OCI-LY1 (cell line): Measurements from ENCODE around the gene ZFP14.

ENCODE experiments used
- H2AFZ ChIP-seq: fragments of 200-600 bp; sonication (generic), shearing (Covaris generic); 2 replicates; pipeline ENCODE4 v1.6.0; 2014; ENCODE audit warnings: antibody characterized with exemption, mild to moderate bottlenecking, low read length
- H3F3A ChIP-seq: fragments of 200-600 bp; sonication (generic), shearing (Covaris generic); 2 replicates; pipeline ENCODE4 v1.6.0; 2014; ENCODE audit warnings: mild to moderate bottlenecking, antibody characterized with exemption, low read length, moderate library complexity; ENCODE audit not compliant: insufficient read depth
- H3K27ac ChIP-seq: fragments of 200-600 bp; sonication (generic); 2 replicates; pipeline ENCODE4 v1.5.1; 2014; ENCODE audit warnings: low read length, mixed run types, mild to moderate bottlenecking, low read depth; ENCODE audit not compliant: poor library complexity, severe bottlenecking
- H3K27me3 ChIP-seq: fragments of 200-600 bp; sonication (generic); 2 replicates; pipeline ENCODE4 v1.6.0; 2014; ENCODE audit warnings: antibody characterized with exemption, mild to moderate bottlenecking, low read length, moderate library complexity; ENCODE audit not compliant: insufficient read depth
- H3K36me3 ChIP-seq: fragments of 200-600 bp; sonication (generic); 2 replicates; pipeline ENCODE4 v1.6.1; 2014; ENCODE audit warnings: mild to moderate bottlenecking, antibody characterized with exemption, low read length, moderate library complexity, mixed read lengths; ENCODE audit not compliant: insufficient read depth
- H3K4me1 ChIP-seq: fragments of 200-600 bp; sonication (generic); 2 replicates; pipeline ENCODE4 v1.5.1; 2014; ENCODE audit warnings: mild to moderate bottlenecking, low read length, moderate library complexity; ENCODE audit not compliant: insufficient read depth, severe bottlenecking
- H3K4me2 ChIP-seq: fragments of 200-600 bp; sonication (generic), shearing (Covaris generic); 2 replicates; pipeline ENCODE4 v1.6.1; 2014; ENCODE audit warnings: low read length
- H3K4me3 ChIP-seq: fragments of 200-600 bp; sonication (generic); 2 replicates; pipeline ENCODE4 v1.5.1; 2014; ENCODE audit warnings: low read length, low read depth, mild to moderate bottlenecking, mixed read lengths; ENCODE audit not compliant: poor library complexity, severe bottlenecking
- H3K79me2 ChIP-seq: fragments of 200-600 bp; shearing (Covaris generic); 2 replicates; pipeline ENCODE4 v1.6.1; 2016; ENCODE audit warnings: mixed run types, low read length, mixed read lengths; ENCODE audit not compliant: insufficient read depth
- H3K9ac ChIP-seq: fragments of 200-600 bp; sonication (generic), shearing (Covaris generic); 2 replicates; pipeline ENCODE4 v1.6.1; 2014; ENCODE audit warnings: mild to moderate bottlenecking, low read length, mixed read lengths
- H3K9me2 ChIP-seq: fragments of 200-600 bp; sonication (generic), shearing (Covaris generic); 2 replicates; pipeline ENCODE4 v1.6.1; 2014; ENCODE audit warnings: low read depth, mild to moderate bottlenecking, low read length, mixed read lengths
- H3K9me3 ChIP-seq: fragments of 200-600 bp; shearing (Covaris generic); 2 replicates; pipeline ENCODE4 v1.6.1; 2014; ENCODE audit warnings: low read length, mixed read lengths
- H4K20me1 ChIP-seq: fragments of 200-600 bp; sonication (generic), shearing (Covaris generic); 2 replicates; pipeline ENCODE4 v1.6.0; 2016; ENCODE audit warnings: mild to moderate bottlenecking, low read length; ENCODE audit not compliant: insufficient read depth
- EZH2 ChIP-seq: fragments of 200-600 bp; sonication (generic), shearing (Covaris generic); IDR thresholded peaks from 2 replicates; pipeline ENCODE4 v1.8.0; 2017; ENCODE audit warnings: borderline replicate concordance, mixed run types, mild to moderate bottlenecking, antibody characterized with exemption, low read length, moderate library complexity, mixed read lengths
- TF ChIP-seq, protein P1 (sequence below): fragments of 200-600 bp; sonication (generic), shearing (Covaris generic); IDR thresholded peaks from 2 replicates; pipeline ENCODE4 v1.5.1; 2017; ENCODE audit warnings: mild to moderate bottlenecking, antibody characterized with exemption, low read length, moderate library complexity, mixed read lengths

The ZFP14 gene

DNA sequence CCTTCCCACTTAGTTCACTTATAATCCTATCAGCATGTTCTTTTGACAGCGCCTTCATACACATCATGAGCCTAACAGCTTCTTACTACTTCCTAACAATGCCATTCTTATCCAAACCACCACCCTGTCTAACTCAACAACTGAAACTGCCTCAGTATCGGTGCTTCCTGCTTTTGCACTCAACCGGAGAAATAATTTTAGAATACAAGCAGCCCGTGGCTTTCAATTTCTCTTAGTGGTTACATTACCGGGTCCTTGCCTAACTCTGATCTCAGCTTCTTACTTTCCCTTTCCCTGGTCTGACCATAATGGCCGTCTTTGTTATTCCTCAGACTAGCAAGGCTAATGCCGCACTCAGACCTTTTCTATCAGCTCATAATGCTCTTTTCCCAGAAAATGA is 22.5 kb upstream of the ZFP14 start:
- H3K79me2 ChIP-seq = no peaks in the 10 kb centered on the region
- no peaks in the 10 kb centered on the region for H3K4me1 ChIP-seq
- no peak overlapping the region for H3K27ac ChIP-seq
- no peaks in the 10 kb centered on the region for H3F3A ChIP-seq
- H3K4me3 ChIP-seq = no peak overlapping the region
- no peak overlapping the region for H2AFZ ChIP-seq
- no peak overlapping the region for H3K4me2 ChIP-seq
- no peak for TF ChIP-seq EZH2
- TF ChIP-seq, protein P1, sequence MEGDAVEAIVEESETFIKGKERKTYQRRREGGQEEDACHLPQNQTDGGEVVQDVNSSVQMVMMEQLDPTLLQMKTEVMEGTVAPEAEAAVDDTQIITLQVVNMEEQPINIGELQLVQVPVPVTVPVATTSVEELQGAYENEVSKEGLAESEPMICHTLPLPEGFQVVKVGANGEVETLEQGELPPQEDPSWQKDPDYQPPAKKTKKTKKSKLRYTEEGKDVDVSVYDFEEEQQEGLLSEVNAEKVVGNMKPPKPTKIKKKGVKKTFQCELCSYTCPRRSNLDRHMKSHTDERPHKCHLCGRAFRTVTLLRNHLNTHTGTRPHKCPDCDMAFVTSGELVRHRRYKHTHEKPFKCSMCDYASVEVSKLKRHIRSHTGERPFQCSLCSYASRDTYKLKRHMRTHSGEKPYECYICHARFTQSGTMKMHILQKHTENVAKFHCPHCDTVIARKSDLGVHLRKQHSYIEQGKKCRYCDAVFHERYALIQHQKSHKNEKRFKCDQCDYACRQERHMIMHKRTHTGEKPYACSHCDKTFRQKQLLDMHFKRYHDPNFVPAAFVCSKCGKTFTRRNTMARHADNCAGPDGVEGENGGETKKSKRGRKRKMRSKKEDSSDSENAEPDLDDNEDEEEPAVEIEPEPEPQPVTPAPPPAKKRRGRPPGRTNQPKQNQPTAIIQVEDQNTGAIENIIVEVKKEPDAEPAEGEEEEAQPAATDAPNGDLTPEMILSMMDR = no peak
- peaks cover 17% of the 10 kb centered on the region for H3K9me3 ChIP-seq
- H3K36me3 ChIP-seq = peaks cover 100% of the 10 kb centered on the region
- no peaks in the 10 kb centered on the region for H4K20me1 ChIP-seq
- no peaks in the 10 kb centered on the region for H3K9me2 ChIP-seq
- H3K9ac ChIP-seq = no peak overlapping the region
- no peaks in the 10 kb centered on the region for H3K27me3 ChIP-seq

DNA sequence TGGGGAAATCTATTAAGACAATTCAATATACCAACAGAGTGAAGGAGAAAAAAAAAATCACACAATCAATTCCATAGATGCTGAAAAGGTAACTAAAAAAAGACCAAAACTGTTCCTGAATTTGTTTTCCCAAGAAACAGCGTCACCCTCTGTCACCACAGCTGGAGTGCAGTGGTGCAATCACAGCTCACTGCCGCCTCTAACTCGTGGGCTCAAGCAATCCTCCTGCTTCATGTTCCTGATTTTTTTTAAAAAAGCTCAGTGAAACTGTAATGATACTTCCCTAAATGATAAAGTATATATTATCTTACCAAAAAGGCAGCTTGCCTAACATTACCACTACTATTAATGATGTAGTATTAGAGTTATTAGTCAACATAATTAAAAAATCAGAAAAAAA is 19.6 kb upstream of the ZFP14 start:
- Histone ChIP-seq H3K4me3 (no peak overlapping the region), H3K36me3 (peaks cover 98% of the 10 kb centered on the region), H3K27me3 (no peaks in the 10 kb centered on the region), H3F3A (no peaks in the 10 kb centered on the region), H3K79me2 (no peaks in the 10 kb centered on the region), H3K27ac (no peak overlapping the region), H3K9ac (no peak overlapping the region), H3K9me2 (no peaks in the 10 kb centered on the region), H2AFZ (no peak overlapping the region), H3K4me1 (no peaks in the 10 kb centered on the region), H3K9me3 (peaks cover 34% of the 10 kb centered on the region), H3K4me2 (no peak overlapping the region), H4K20me1 (no peaks in the 10 kb centered on the region)
- TF ChIP-seq, protein P1 = no peak
- no peak for TF ChIP-seq EZH2

DNA sequence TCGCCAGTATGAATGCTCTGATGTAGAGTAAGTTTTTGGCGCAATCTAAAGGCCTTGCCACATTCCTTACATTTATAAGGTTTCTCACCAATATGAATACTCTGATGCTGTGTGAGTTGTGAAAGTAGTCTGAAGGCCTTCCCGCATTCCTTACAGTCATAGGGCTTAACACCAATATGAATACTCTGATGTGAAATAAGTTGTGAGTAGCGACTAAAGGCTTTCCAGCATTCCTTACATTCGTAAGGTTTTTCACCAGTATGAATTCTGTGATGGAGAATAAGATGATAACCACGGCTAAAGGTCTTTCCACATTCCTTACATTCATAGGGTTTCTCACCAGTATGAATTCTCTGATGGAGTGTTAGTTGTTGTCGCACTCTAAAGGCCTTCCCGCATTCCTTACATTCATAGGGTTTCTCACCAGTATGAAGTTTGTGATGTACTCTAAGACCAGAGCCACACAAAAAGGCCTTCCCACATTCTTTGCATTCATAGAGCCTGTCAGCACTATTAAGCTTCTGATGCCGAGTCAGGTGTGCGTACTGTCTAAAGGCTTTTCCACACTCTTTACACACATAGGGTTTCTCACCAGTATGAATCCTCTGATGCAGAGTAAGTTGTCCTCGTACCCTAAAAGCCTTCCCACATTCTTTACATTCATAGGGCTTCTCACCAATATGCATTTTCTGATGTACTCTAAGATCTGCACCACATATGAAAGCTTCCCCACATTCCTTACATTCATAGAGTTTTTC is 14.1 kb upstream of the ZFP14 start:
- TF ChIP-seq EZH2 = no peak
- TF ChIP-seq, protein P1 = no peak
- Histone ChIP-seq H3K36me3 (peaks cover 64% of the 10 kb centered on the region), H4K20me1 (no peaks in the 10 kb centered on the region), H3K4me2 (no peak overlapping the region), H3K9ac (no peak overlapping the region), H3K79me2 (no peaks in the 10 kb centered on the region), H2AFZ (no peak overlapping the region), H3K4me1 (no peaks in the 10 kb centered on the region), H3K9me3 (peaks cover 50% of the 10 kb centered on the region), H3K27ac (no peak overlapping the region), H3K27me3 (no peaks in the 10 kb centered on the region), H3F3A (no peaks in the 10 kb centered on the region), H3K9me2 (no peaks in the 10 kb centered on the region), H3K4me3 (no peak overlapping the region)
